ENCODE measurements around the gene PLAGL2.

DNA sequence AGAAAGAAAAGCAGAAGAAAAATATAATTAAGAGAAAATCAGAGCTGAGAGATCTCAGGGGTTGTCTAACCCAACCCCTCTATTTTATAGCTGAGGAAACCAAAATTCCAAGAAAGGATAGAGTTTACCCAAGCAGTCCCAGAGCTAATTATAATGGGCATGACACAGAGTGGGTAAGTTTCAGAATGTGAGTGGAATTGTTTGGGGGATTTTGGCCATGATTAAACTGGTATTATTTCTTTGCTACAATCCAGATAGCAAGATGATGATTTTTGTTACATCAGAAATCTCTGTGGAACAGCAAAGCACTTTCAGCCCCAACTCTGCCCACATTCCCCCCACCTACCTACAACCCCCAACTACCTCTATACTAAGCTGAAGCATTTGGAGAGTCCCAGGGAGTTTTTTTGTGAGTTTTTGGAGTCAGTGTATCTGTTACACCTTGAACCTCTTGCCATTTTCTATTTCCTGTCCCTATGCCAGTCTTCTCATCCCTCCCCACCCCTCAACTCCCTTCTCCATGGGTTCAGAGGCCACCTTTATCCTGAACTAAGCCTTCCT, 24.9 kb upstream of the PLAGL2 start:
- TF ChIP-seq CTCF (IDR thresholded peaks at IDR 0.05; ENCODE audit: low read depth, low read length, missing input control) (no peak), ATF3 (IDR thresholded peaks at IDR 0.05) (no peak), EGR1 (IDR thresholded peaks at IDR 0.05; ENCODE audit: low read depth in 2 of 2) (no peak), GABPA (IDR thresholded peaks at IDR 0.05 in 1 of 2, conservative IDR thresholded peaks at IDR 0.05 in 1 of 2) (no peak), FOXA2 (IDR thresholded peaks at IDR 0.05) (no peak), RAD21 (IDR thresholded peaks at IDR 0.05) (no peak), HNF4G (IDR thresholded peaks at IDR 0.05) (no peak), YY1 (IDR thresholded peaks at IDR 0.05) (no peak), SP1 (IDR thresholded peaks at IDR 0.05) (no peak), JUND (IDR thresholded peaks at IDR 0.05) (no peak), TAF1 (conservative IDR thresholded peaks at IDR 0.05) (no peak), ZBTB33 (IDR thresholded peaks at IDR 0.05) (no peak)
- TF ChIP-seq, protein P1, sequence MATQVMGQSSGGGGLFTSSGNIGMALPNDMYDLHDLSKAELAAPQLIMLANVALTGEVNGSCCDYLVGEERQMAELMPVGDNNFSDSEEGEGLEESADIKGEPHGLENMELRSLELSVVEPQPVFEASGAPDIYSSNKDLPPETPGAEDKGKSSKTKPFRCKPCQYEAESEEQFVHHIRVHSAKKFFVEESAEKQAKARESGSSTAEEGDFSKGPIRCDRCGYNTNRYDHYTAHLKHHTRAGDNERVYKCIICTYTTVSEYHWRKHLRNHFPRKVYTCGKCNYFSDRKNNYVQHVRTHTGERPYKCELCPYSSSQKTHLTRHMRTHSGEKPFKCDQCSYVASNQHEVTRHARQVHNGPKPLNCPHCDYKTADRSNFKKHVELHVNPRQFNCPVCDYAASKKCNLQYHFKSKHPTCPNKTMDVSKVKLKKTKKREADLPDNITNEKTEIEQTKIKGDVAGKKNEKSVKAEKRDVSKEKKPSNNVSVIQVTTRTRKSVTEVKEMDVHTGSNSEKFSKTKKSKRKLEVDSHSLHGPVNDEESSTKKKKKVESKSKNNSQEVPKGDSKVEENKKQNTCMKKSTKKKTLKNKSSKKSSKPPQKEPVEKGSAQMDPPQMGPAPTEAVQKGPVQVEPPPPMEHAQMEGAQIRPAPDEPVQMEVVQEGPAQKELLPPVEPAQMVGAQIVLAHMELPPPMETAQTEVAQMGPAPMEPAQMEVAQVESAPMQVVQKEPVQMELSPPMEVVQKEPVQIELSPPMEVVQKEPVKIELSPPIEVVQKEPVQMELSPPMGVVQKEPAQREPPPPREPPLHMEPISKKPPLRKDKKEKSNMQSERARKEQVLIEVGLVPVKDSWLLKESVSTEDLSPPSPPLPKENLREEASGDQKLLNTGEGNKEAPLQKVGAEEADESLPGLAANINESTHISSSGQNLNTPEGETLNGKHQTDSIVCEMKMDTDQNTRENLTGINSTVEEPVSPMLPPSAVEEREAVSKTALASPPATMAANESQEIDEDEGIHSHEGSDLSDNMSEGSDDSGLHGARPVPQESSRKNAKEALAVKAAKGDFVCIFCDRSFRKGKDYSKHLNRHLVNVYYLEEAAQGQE (IDR thresholded peaks at IDR 0.05): no peak
- TF ChIP-seq, protein P2, sequence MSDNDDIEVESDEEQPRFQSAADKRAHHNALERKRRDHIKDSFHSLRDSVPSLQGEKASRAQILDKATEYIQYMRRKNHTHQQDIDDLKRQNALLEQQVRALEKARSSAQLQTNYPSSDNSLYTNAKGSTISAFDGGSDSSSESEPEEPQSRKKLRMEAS (IDR thresholded peaks at IDR 0.05): no peak
